GM06990 (cell line): Measurements from ENCODE around the gene FEV.

Experiments used
- DNase-seq: peaks from one replicate; pipeline ENCODE4 v3.0.0-alpha.2; 2011; ENCODE audit not compliant: insufficient read length; ENCODE audit errors: extremely low read depth
- H3K27me3 ChIP-seq: replicated peaks from 2 replicates; pipeline ENCODE4 v1.6.0; 2011; ENCODE audit warnings: low read length; ENCODE audit not compliant: control insufficient read depth, insufficient read depth
- H3K36me3 ChIP-seq: 2 replicates; pipeline ENCODE4 v1.5.1; 2011; ENCODE audit warnings: low read length; ENCODE audit not compliant: control insufficient read depth, insufficient read depth
- H3K4me3 ChIP-seq: replicated peaks from 2 replicates; pipeline ENCODE4 v1.5.1; 2011; ENCODE audit warnings: low read depth, mild to moderate bottlenecking, control low read depth, low read length
- TF ChIP-seq, protein P1 (sequence below): IDR thresholded peaks from 2 replicates; pipeline ENCODE4 v1.5.1; 2011; ENCODE audit warnings: low read length, control low read depth, mild to moderate bottlenecking, inconsistent platforms; ENCODE audit not compliant: insufficient read depth, poor library complexity, severe bottlenecking

The FEV gene

DNA sequence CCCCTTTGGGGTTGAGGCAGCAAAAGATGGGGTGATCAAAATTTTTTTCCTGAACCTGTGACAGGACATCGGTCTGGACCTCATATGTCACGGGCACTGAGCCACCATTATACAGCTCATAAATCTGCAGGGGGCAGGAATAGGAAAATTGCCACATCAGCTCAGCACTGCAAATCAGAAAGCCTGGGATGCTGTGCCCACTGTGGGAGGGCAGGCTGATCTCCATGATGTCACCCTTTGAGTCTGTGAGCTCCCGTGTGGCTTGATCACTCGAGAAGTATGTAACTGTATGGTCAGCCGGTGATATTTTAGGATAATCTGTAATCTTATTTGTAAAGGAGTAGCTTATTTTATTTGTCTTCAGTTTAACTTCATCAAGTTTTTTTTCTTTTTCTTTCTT lies 25.9 kb upstream of the FEV start:
- Histone ChIP-seq H3K27me3 (no peaks in the 10 kb centered on the region; the same call in 1 of the 2 replicates), H3K36me3 (no peaks in the 10 kb centered on the region), H3K4me3 (no peak overlapping the region)
- no peak for DNase-seq
- TF ChIP-seq, protein P1, sequence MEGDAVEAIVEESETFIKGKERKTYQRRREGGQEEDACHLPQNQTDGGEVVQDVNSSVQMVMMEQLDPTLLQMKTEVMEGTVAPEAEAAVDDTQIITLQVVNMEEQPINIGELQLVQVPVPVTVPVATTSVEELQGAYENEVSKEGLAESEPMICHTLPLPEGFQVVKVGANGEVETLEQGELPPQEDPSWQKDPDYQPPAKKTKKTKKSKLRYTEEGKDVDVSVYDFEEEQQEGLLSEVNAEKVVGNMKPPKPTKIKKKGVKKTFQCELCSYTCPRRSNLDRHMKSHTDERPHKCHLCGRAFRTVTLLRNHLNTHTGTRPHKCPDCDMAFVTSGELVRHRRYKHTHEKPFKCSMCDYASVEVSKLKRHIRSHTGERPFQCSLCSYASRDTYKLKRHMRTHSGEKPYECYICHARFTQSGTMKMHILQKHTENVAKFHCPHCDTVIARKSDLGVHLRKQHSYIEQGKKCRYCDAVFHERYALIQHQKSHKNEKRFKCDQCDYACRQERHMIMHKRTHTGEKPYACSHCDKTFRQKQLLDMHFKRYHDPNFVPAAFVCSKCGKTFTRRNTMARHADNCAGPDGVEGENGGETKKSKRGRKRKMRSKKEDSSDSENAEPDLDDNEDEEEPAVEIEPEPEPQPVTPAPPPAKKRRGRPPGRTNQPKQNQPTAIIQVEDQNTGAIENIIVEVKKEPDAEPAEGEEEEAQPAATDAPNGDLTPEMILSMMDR, result no peak

DNA sequence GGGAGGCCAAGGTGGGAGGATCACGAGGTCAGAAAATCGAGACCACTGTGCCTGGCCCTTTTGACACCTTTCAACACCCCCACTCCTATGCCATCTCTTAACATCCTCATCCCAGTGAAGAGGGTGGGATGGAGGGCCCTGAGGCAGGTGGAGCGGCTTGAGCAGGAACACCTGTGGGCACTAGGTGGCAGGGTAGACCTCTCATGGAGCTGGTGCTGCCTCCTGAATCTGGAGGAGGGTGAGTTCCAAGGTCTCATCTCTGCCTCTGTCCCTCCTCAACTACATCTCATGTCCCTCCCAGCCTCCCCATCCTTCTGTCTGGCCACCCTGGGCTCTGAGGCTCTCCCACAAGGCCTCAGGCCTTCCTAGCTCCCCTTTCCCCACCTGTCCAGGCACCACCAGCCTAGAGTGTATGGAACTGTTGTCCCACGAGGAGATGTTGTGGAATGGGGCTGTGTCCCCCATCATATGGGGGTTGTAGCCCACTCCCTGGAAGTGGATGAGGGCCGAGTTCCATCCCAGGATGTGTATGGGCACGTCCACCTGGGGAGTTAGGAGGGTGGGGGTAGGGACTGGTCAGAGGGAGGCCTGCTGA lies 25.3 kb upstream of the FEV start:
- no peak for DNase-seq
- H3K36me3 ChIP-seq, result no peaks in the 10 kb centered on the region
- TF ChIP-seq, protein P1, result peak; percentile 74
- H3K27me3 ChIP-seq, result no peaks in the 10 kb centered on the region; the same call in 1 of the 2 replicates
- no peak overlapping the region for H3K4me3 ChIP-seq

DNA sequence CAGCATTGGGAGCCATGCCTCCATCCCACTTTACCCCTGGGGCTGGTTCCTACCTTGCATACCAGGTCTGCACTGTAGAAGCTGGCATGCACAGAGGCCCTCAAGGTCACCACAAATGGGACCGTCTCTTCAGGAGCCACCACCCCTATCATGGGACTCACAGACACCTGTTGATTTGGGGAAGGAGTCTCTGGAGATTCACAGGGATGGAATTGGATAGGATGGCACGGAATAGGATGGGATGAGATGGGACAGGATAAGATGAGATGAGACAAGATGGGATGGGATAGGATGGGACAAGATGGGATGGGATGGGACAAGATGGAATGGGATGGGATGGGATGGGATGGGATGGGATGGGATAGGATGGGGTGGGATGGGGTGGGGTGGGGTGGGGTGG lies 24.3 kb upstream of the FEV start:
- TF ChIP-seq, protein P1, result no peak
- Histone ChIP-seq H3K36me3 (no peaks in the 10 kb centered on the region), H3K4me3 (no peak overlapping the region), H3K27me3 (no peaks in the 10 kb centered on the region; the same call in 1 of the 2 replicates)
- DNase-seq, result no peak

DNA sequence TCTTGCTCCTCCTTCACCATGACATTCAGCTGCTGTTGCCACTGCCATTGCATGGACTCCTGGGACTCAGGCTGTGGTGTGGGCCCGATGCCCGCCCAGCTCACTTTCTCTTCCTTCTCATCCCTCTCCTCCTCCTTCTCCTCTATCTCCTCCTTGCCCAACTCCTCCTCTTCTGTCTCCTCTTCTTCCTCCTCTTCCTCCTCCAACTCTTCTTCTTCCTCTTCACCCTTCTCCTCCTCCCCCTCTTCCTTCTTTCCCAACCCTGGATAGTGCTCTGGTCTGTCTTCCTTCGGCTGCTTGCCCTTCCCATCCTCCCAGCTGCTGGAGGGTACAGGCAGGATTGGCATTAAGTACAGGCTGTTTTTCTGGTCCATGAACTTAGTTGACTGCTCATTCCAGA lies 19.0 kb upstream of the FEV start:
- TF ChIP-seq, protein P1, result no peak
- no peak for DNase-seq
- Histone ChIP-seq H3K27me3 (peaks cover 3% of the 10 kb centered on the region; the same call in 1 of the 2 replicates), H3K4me3 (no peak overlapping the region), H3K36me3 (no peaks in the 10 kb centered on the region)

DNA sequence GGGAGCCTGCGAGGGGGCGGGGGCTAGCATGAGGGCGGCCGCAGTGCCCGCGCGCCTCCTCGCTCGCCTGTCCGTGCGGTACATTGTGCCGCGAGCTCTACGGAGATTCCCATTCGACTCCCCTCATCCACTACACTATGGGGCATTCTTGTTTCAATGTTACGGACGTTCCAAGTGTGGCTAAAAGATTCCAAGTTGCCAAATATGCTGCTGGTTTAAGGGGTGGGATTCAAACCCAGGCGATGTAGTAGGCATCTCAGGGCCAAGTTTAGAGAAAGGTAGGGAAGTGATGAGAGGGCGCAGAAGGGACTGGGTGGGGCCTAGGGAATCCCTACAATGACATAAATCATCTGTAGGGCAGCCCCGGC lies 18.3 kb upstream of the FEV start:
- TF ChIP-seq, protein P1, result peak; percentile 47
- Histone ChIP-seq H3K27me3 (peaks cover 3% of the 10 kb centered on the region; the same call in 1 of the 2 replicates), H3K4me3 (no peak overlapping the region), H3K36me3 (no peaks in the 10 kb centered on the region)
- DNase-seq, result no peak
